SK-N-SH treated with all-trans-retinoic acid at 6 μM for 48 hours (cell line): ENCODE data around the gene PRKAG2.

Source experiments
- ATAC-seq: fragments of 200-7000 bp; cut with Tn5 transposase; 3 replicates; pipeline ENCODE4 v1.9.1; 2020; ENCODE audit warnings: mild to moderate bottlenecking, moderate library complexity
- BACH2 ChIP-seq: fragments of 250-450 bp; sonication (Bioruptor Pico); IDR thresholded peaks from 2 replicates; pipeline ENCODE4 v1.9.0; 2021; ENCODE audit warnings: mild to moderate bottlenecking, borderline replicate concordance
- CSDC2 ChIP-seq: fragments of 250-450 bp; sonication (Bioruptor Pico); IDR thresholded peaks from 2 replicates; pipeline ENCODE4 v1.5.0; 2020; ENCODE audit warnings: mild to moderate bottlenecking, moderate library complexity
- ESRRG ChIP-seq: fragments of 250-450 bp; sonication (Bioruptor Pico); IDR thresholded peaks from 2 replicates; pipeline ENCODE4 v1.6.1; 2021; ENCODE audit warnings: mild to moderate bottlenecking
- GLIS3 ChIP-seq: fragments of 250-450 bp; sonication (Bioruptor Pico); IDR thresholded peaks from 2 replicates; pipeline ENCODE4 v1.5.0; 2020; ENCODE audit warnings: mild to moderate bottlenecking, moderate library complexity
- ISL1 ChIP-seq: fragments of 250-450 bp; sonication (Bioruptor Pico); IDR thresholded peaks from 2 replicates; pipeline ENCODE4 v2.1.2; 2022; ENCODE audit warnings: mild to moderate bottlenecking, moderate library complexity
- PPARA ChIP-seq: fragments of 250-450 bp; sonication (Bioruptor Pico); IDR thresholded peaks from 2 replicates; pipeline ENCODE4 v1.5.0; 2020; ENCODE audit warnings: mild to moderate bottlenecking, borderline replicate concordance
- RARB ChIP-seq: fragments of 250-450 bp; sonication (Bioruptor Pico); IDR thresholded peaks from 2 replicates; pipeline ENCODE4 v1.8.0; 2021; ENCODE audit warnings: mild to moderate bottlenecking, moderate library complexity
- SNAI2 ChIP-seq: fragments of 250-450 bp; sonication (Bioruptor Pico); IDR thresholded peaks from 2 replicates; pipeline ENCODE4 v1.5.0; 2020; ENCODE audit warnings: mild to moderate bottlenecking, moderate library complexity
- TCF4 ChIP-seq: fragments of 250-450 bp; sonication (Bioruptor Pico); IDR thresholded peaks from 2 replicates; pipeline ENCODE4 v1.8.0; 2021; ENCODE audit warnings: mild to moderate bottlenecking, moderate library complexity, borderline replicate concordance
- TOX ChIP-seq: fragments of 250-450 bp; sonication (Bioruptor Pico); IDR thresholded peaks from 2 replicates; pipeline ENCODE4 v1.8.0; 2021; ENCODE audit warnings: mild to moderate bottlenecking, moderate library complexity, borderline replicate concordance
- ZC3H10 ChIP-seq: fragments of 250-450 bp; sonication (Bioruptor Pico); IDR thresholded peaks from 2 replicates; pipeline ENCODE4 v1.5.1; 2021; ENCODE audit warnings: mild to moderate bottlenecking, moderate library complexity
- ZNF565 ChIP-seq: fragments of 450-650 bp; formaldehyde crosslinking; conservative IDR thresholded peaks from 2 replicates; pipeline ENCODE4 v1.5.0; 2020; ENCODE audit warnings: low read depth, mild to moderate bottlenecking, moderate library complexity
- ZNF70 ChIP-seq: fragments of 450-650 bp; formaldehyde crosslinking; IDR thresholded peaks from 2 replicates; pipeline ENCODE4 v1.5.0; 2020; ENCODE audit warnings: mild to moderate bottlenecking, moderate library complexity
- ZNF8 ChIP-seq: fragments of 450-650 bp; formaldehyde crosslinking; IDR thresholded peaks from 2 replicates; pipeline ENCODE4 v1.5.0; 2020; ENCODE audit warnings: mild to moderate bottlenecking, moderate library complexity
- TF ChIP-seq, protein P1 (sequence below): fragments of 250-450 bp; sonication (Bioruptor Pico); IDR thresholded peaks from 2 replicates; pipeline ENCODE4 v1.8.0; 2020; ENCODE audit warnings: mild to moderate bottlenecking, moderate library complexity, borderline replicate concordance
- TF ChIP-seq, protein P2 (sequence below): fragments of 250-450 bp; sonication (Bioruptor Pico); IDR thresholded peaks from 2 replicates; pipeline ENCODE4 v1.5.1; 2021; ENCODE audit warnings: mild to moderate bottlenecking, moderate library complexity
- TF ChIP-seq, protein P3 (sequence below): fragments of 250-450 bp; sonication (Bioruptor Pico); IDR thresholded peaks from 2 replicates; pipeline ENCODE4 v1.5.1; 2020; ENCODE audit warnings: low read depth, mild to moderate bottlenecking, moderate library complexity

Gene PRKAG2

DNA sequence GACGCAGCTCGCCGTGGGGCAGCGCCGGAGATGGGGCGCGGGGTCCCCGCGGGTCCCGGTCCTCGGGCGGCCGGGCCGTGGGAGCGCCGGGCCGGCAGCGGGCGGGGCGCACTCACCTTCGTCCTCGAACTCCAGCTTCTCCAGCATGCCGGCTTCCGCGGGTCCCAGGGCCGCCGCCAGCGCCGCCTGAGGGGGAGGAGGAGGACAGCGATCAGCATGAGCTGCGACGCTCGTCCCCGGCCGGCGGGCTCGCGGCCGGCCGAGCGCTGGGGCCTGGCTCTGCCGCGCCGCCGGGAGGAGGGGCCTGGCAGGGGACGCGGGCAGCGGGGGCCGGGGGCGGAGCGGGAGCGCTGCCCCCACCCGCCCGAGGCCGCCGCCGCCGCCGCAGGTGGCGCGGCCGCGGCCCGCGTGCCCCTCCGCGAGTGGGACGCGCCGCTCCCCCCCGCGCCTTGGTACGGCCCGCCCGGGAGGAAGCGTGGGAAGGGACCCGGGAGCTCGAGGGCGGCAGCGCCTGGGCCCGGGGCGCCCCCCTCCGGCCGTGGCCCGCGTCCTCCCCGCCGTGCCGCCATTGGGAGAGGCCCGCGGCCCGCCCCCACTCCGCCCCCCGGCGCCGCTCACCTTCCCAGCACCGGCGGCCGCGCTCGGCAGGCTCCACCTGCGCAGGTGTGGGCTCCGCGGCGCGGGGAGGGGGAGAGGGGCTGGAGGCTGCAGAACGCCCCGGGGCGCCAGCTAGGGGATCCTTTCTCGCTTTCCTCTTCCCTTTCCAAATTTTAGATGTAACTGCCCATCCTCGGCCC, 244.8 kb downstream of the PRKAG2 start:
- ATAC-seq, result peak; percentile 77
- TF ChIP-seq GLIS3 (CRISPR knock-in tag) (no peak), PPARA (CRISPR knock-in tag) (no peak), SNAI2 (no peak), RARB (CRISPR knock-in tag) (no peak), ZNF70 (CRISPR knock-in tag) (no peak), BACH2 (CRISPR knock-in tag) (no peak), ISL1 (CRISPR knock-in tag) (no peak), CSDC2 (CRISPR knock-in tag) (no peak)
- TF ChIP-seq, protein P1, sequence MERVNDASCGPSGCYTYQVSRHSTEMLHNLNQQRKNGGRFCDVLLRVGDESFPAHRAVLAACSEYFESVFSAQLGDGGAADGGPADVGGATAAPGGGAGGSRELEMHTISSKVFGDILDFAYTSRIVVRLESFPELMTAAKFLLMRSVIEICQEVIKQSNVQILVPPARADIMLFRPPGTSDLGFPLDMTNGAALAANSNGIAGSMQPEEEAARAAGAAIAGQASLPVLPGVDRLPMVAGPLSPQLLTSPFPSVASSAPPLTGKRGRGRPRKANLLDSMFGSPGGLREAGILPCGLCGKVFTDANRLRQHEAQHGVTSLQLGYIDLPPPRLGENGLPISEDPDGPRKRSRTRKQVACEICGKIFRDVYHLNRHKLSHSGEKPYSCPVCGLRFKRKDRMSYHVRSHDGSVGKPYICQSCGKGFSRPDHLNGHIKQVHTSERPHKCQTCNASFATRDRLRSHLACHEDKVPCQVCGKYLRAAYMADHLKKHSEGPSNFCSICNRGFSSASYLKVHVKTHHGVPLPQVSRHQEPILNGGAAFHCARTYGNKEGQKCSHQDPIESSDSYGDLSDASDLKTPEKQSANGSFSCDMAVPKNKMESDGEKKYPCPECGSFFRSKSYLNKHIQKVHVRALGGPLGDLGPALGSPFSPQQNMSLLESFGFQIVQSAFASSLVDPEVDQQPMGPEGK (CRISPR knock-in tag), result no peak

DNA sequence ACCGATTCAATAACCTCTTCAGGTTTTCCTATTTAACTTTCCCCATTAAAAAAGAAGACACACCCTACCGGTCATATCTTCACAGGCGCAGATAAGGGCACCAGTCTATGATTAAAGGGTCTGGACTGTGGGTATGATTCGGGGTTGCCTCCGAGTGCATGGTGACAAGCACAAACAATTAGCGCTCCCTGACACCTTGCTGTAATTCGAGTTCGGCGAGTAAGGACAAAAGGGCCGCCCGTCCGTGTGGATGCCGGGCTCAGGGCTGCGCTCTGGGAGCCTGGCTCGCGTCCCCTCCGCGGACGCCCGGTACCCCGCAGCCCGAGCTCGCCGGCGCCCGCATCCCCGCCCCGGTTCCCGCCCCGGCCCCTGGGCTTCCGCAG, 245.4 kb downstream of the PRKAG2 start:
- peak; percentile 65 for ATAC-seq
- TF ChIP-seq, protein P1 (CRISPR knock-in tag), result no peak
- TF ChIP-seq SNAI2 (no peak), TCF4 (CRISPR knock-in tag) (no peak), ZNF565 (CRISPR knock-in tag) (no peak), ZNF8 (CRISPR knock-in tag) (no peak), TOX (no peak), ZC3H10 (CRISPR knock-in tag) (0 out of 2 replicates have a peak, but pooled peaks have one; percentile 17)
- TF ChIP-seq, protein P2, sequence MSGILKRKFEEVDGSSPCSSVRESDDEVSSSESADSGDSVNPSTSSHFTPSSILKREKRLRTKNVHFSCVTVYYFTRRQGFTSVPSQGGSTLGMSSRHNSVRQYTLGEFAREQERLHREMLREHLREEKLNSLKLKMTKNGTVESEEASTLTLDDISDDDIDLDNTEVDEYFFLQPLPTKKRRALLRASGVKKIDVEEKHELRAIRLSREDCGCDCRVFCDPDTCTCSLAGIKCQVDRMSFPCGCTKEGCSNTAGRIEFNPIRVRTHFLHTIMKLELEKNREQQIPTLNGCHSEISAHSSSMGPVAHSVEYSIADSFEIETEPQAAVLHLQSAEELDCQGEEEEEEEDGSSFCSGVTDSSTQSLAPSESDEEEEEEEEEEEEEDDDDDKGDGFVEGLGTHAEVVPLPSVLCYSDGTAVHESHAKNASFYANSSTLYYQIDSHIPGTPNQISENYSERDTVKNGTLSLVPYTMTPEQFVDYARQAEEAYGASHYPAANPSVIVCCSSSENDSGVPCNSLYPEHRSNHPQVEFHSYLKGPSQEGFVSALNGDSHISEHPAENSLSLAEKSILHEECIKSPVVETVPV (CRISPR knock-in tag), result no peak

DNA sequence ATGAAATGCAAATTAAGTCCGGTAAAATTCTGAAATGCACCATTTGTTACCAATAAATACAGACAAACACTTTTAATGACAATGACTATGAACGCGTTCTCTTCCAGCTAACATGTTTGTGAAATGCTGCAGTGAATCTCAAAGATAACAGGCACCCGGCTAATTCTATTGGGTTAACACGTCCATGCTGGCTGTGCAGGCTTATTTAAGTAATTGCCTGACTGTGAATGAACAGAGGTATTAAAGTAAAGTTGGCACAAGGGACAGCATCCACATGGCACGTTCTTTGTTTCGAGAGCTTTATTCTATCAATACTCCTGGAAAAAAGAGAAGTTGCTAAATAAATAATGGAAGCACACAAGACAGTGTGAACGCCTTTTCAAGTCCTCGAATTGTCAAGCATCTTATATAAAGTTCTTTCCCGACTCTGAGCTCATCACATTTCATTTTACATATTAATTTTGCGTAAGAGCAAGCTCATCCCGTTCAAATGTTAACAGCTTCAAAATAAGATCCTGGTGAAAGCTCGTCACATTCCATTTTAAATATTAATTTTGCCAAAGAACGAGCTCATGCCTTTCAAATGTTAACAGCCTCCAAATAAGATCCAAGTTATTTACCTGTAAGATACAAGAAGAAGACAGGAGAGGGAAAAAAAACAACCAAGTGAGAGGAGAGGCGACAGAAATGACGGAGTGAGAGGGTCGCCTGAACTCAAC, 245.9 kb downstream of the PRKAG2 start:
- TF ChIP-seq ESRRG (CRISPR knock-in tag), result 0 out of 2 replicates have a peak, but pooled peaks have one; percentile 26
- no peak for TF ChIP-seq ZNF8 (CRISPR knock-in tag)
- TF ChIP-seq, all 23 proteins: peak for 1
- ATAC-seq, result no peak

DNA sequence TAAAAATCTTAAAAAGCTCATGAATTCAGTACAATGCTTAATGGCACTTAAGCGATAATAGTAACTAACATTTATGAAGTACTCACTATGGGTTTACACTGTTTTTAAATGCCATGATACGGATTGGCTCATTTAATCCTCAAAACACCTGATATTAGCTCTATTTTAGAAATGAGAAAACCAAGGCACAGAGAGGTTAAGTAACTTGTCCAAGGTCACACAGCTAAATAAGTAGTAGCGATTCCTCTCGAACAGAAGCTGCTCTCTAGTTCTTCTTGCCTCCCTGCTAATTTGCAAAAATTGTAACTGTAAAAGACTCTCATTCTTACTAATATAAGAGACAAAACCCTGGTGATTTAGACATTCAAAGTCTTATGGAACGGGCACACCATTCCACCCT, 246.6 kb downstream of the PRKAG2 start:
- TF ChIP-seq, protein P3, sequence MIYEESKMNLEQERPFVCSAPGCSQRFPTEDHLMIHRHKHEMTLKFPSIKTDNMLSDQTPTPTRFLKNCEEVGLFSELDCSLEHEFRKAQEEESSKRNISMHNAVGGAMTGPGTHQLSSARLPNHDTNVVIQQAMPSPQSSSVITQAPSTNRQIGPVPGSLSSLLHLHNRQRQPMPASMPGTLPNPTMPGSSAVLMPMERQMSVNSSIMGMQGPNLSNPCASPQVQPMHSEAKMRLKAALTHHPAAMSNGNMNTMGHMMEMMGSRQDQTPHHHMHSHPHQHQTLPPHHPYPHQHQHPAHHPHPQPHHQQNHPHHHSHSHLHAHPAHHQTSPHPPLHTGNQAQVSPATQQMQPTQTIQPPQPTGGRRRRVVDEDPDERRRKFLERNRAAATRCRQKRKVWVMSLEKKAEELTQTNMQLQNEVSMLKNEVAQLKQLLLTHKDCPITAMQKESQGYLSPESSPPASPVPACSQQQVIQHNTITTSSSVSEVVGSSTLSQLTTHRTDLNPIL (CRISPR knock-in tag), result 0 out of 2 replicates have a peak, but pooled peaks have one; percentile 18
- TF ChIP-seq, protein P1 (CRISPR knock-in tag), result no peak
- ATAC-seq, result no peak
